Measurements from ENCODE around the gene ADAM22.

The ADAM22 gene

GRCh38 chr7:87948371-87948770, 14.3 kb downstream of the ADAM22 start:
- no peak overlapping the region for H3K27ac ChIP-seq
- TF ChIP-seq, protein P1, sequence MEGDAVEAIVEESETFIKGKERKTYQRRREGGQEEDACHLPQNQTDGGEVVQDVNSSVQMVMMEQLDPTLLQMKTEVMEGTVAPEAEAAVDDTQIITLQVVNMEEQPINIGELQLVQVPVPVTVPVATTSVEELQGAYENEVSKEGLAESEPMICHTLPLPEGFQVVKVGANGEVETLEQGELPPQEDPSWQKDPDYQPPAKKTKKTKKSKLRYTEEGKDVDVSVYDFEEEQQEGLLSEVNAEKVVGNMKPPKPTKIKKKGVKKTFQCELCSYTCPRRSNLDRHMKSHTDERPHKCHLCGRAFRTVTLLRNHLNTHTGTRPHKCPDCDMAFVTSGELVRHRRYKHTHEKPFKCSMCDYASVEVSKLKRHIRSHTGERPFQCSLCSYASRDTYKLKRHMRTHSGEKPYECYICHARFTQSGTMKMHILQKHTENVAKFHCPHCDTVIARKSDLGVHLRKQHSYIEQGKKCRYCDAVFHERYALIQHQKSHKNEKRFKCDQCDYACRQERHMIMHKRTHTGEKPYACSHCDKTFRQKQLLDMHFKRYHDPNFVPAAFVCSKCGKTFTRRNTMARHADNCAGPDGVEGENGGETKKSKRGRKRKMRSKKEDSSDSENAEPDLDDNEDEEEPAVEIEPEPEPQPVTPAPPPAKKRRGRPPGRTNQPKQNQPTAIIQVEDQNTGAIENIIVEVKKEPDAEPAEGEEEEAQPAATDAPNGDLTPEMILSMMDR (IDR thresholded peaks at IDR 0.05), result no peak
- no peaks in the 10 kb centered on the region for H3K36me3 ChIP-seq
- no peaks in the 10 kb centered on the region for H3K9me3 ChIP-seq
- H3K4me1 ChIP-seq (ENCODE audit: control insufficient read depth in 1 of 2, insufficient read depth in 1 of 2, low read depth in 1 of 2, low read length in 1 of 2), result no peaks in the 10 kb centered on the region
- no peak overlapping the region for H3K4me3 ChIP-seq (ENCODE audit: low read depth in 1 of 2, low read length in 1 of 2)
- H3K27me3 ChIP-seq, result no peaks in the 10 kb centered on the region

DNA sequence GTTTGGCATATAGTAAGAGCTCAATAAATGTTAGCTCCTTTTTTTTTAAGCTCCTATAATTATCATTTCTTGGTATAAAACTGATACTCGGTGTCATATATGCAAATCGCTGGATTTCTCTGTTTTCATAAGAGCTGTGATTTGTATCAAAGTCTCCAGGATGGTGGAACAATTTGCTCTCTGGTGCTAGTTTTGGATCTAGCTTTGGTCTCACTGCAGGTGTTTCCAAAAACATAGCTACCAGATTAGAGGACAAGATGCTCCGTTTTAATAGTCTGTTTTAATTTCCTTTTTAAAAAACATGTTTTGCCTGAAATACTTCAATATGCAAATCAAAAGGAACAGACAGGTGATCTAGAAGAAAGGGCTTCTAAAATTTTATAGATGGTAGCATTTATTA, 25.3 kb downstream of the ADAM22 start:
- no peaks in the 10 kb centered on the region for H3K36me3 ChIP-seq
- H3K4me3 ChIP-seq (ENCODE audit: low read depth in 1 of 2, low read length in 1 of 2), result no peak overlapping the region
- no peaks in the 10 kb centered on the region for H3K4me1 ChIP-seq (ENCODE audit: control insufficient read depth in 1 of 2, insufficient read depth in 1 of 2, low read depth in 1 of 2, low read length in 1 of 2)
- H3K27me3 ChIP-seq, result no peaks in the 10 kb centered on the region
- TF ChIP-seq, protein P1 (IDR thresholded peaks at IDR 0.05), result no peak
- no peak overlapping the region for H3K27ac ChIP-seq
- H3K9me3 ChIP-seq, result no peaks in the 10 kb centered on the region

DNA sequence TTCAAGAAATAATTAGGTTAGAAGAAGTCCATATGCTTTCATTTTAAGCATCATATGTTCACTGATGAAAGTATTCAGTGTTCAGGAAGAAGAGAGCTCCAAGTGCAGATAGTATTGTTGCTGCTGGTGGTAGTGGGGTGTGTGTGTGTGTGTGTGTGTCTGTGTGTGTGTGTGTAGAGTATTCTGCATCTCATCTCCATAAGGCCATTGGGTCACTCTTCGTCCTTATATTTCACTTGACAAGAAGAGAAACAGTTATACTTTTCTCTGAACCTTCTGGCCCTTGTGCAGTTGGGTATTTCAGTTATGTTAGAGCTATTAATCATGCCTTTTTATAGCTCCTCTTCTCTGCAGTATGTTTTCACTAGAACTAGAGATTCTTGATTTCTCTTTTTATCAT, 26.2 kb downstream of the ADAM22 start:
- H3K27me3 ChIP-seq, result no peaks in the 10 kb centered on the region
- no peaks in the 10 kb centered on the region for H3K9me3 ChIP-seq
- TF ChIP-seq, protein P1 (IDR thresholded peaks at IDR 0.05), result no peak
- no peaks in the 10 kb centered on the region for H3K36me3 ChIP-seq
- no peaks in the 10 kb centered on the region for H3K4me1 ChIP-seq (ENCODE audit: control insufficient read depth in 1 of 2, insufficient read depth in 1 of 2, low read depth in 1 of 2, low read length in 1 of 2)
- no peak overlapping the region for H3K27ac ChIP-seq
- no peak overlapping the region for H3K4me3 ChIP-seq (ENCODE audit: low read depth in 1 of 2, low read length in 1 of 2)

GRCh38 chr7:87961754-87962153, 27.7 kb downstream of the ADAM22 start:
- no peaks in the 10 kb centered on the region for H3K4me1 ChIP-seq (ENCODE audit: control insufficient read depth in 1 of 2, insufficient read depth in 1 of 2, low read depth in 1 of 2, low read length in 1 of 2)
- TF ChIP-seq, protein P1 (IDR thresholded peaks at IDR 0.05), result no peak
- no peaks in the 10 kb centered on the region for H3K36me3 ChIP-seq
- no peaks in the 10 kb centered on the region for H3K9me3 ChIP-seq
- no peak overlapping the region for H3K27ac ChIP-seq
- H3K27me3 ChIP-seq, result no peaks in the 10 kb centered on the region
- no peak overlapping the region for H3K4me3 ChIP-seq (ENCODE audit: low read depth in 1 of 2, low read length in 1 of 2)

- H3K9me3 ChIP-seq, result no peaks in the 10 kb centered on the region
- TF ChIP-seq, protein P1 (IDR thresholded peaks at IDR 0.05), result no peak
- no peak overlapping the region for H3K27ac ChIP-seq
- H3K36me3 ChIP-seq, result no peaks in the 10 kb centered on the region
- no peaks in the 10 kb centered on the region for H3K4me1 ChIP-seq (ENCODE audit: control insufficient read depth in 1 of 2, insufficient read depth in 1 of 2, low read depth in 1 of 2, low read length in 1 of 2)
- H3K27me3 ChIP-seq, result no peaks in the 10 kb centered on the region
- no peak overlapping the region for H3K4me3 ChIP-seq (ENCODE audit: low read depth in 1 of 2, low read length in 1 of 2)
These were observed 32.2 kb downstream of the ADAM22 start for GRCh38 chr7:87966271-87966670.

GRCh38 chr7:87968021-87968420, 34.0 kb downstream of the ADAM22 start:
- TF ChIP-seq, protein P1 (IDR thresholded peaks at IDR 0.05), result no peak
- no peaks in the 10 kb centered on the region for H3K4me1 ChIP-seq (ENCODE audit: control insufficient read depth in 1 of 2, insufficient read depth in 1 of 2, low read depth in 1 of 2, low read length in 1 of 2)
- H3K27me3 ChIP-seq, result no peaks in the 10 kb centered on the region
- no peak overlapping the region for H3K27ac ChIP-seq
- no peak overlapping the region for H3K4me3 ChIP-seq (ENCODE audit: low read depth in 1 of 2, low read length in 1 of 2)
- H3K36me3 ChIP-seq, result no peaks in the 10 kb centered on the region
- H3K9me3 ChIP-seq, result no peaks in the 10 kb centered on the region

Measured in neutrophil (primary cell).